GM10847 (cell line): Measurements from ENCODE around the gene GP1BA.

Experiments
- POLR2A ChIP-seq: IDR thresholded peaks from 2 replicates; pipeline ENCODE4 v1.6.1; 2011; ENCODE audit not compliant: insufficient read length; ENCODE audit errors: extremely low read depth

Gene GP1BA

DNA sequence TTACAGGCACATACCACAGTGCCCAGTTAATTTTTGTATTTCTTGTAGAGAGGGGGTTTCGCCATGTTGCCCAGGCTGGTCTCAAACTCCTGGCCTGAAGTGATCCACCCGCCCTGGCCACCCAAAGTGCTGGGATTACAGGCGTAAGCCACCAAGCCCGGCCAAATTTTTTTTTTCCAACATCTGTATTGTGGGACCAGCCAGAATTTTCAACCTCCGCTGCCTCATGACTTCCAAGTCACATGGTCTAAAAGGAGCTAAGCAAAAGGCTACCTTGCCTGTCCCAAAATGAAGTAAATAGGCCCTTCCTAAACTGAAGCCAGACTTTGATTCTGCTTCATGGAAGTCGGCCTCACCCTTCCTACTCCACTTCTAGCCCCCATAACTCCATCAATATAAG, 39.7 kb downstream of the GP1BA start:
- TF ChIP-seq POLR2A = no peak

DNA sequence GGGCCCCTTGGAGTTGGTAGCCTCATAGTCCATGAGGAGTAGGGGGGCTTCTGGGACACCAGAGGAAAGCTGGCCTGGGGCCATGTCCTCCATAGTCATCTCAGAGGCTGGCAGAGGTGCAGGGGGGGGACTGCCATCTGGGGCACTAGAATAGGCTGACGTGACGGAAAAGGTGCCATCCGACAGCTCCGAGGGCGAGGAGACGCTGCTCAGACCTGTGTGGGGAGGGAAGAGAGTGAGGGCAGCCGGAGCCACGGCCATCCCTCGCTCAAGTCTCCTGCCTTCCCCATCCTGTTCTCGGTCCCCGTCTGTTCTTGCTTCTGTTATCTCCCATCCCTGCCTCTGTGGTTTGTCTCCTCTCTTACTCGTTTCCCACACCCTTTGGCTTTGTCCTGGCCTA, 40.2 kb downstream of the GP1BA start:
- TF ChIP-seq POLR2A = no peak

DNA sequence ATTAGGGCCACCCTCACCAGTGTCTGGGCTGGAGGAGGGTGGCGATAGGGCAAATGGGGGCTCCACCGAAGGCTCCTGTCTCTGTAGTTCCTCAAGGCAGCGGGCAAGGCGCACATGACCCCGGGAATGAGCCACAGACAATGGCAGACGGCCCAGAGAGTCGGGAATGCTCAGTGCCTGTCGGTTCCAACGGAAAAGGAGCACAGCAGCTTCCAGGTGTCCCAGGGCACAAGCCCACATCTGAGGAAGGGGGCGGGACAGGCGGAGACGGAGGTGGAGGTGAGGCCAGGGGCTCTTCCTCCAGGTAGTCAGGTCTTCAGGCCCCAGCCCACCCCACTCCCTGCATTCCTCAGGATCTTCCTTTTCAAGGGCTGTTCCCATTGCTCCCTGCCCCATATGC, 40.7 kb downstream of the GP1BA start:
- no peak for TF ChIP-seq POLR2A

DNA sequence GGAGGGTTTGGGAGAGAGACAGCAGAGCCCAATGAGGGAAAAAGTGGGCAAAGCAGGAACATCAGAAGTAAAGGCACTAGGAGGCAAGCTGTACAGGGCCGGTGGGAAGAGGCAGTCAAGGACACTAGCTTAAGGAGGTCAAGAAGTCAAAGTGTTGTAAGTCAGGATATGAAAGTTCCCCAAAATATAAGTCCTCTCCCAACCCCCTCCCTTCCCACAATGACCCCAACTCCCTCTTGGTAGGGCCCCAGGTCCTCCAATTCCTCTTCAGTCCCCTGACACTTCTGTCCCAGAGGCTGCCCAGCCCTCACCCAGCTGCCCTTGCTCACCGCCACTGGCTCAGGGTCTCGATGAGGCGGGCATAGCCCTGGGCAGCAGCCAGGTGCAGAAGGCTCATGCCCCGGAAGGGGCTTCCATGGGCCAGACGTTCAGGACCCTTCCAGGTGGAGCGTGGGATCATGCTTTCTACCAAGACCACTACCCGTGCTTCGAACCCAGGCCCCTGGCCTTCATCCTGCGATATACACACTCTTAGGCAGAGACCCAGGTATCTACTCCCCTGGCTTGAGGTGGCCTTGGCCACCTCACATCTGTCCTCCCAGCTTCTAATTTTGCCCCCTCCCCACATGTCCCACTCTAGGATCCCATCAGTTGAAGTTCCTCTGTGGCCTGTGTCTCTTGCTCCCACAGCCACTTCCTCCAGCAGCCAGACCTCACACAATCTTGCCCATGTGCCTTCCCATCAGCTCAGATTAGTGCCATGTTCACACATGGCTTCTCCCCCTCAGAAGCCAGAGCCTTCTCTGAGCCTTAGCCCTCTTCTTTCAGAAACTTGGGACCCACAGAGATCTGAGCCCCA, 41.4 kb downstream of the GP1BA start:
- TF ChIP-seq POLR2A = no peak

DNA sequence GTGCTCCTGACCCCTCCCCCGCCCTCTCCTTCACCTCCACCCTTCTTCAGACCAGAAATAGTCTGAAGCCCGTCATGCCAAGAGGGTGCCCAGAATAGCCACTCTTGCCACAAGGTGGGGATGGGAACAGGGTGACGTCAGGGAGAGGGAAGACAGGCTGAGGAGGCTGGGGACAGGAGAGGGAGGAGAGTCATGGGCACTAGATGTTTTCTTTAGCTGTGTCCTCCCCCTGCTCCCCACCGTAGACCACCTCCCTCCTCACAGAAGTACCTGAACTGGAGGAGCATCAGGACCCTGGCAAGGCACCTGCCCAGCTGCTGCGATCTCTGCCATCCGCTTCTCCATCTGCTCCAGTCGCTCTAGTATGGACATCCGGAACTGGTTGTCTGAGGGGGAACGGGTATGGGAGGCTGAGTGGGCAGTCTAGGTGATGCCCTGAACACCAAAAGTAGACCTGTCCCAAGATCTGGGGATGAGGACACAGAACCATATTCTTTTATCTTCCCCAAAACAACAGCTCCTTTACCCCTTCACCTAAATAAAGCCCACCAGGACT, 42.1 kb downstream of the GP1BA start:
- TF ChIP-seq POLR2A = no peak

DNA sequence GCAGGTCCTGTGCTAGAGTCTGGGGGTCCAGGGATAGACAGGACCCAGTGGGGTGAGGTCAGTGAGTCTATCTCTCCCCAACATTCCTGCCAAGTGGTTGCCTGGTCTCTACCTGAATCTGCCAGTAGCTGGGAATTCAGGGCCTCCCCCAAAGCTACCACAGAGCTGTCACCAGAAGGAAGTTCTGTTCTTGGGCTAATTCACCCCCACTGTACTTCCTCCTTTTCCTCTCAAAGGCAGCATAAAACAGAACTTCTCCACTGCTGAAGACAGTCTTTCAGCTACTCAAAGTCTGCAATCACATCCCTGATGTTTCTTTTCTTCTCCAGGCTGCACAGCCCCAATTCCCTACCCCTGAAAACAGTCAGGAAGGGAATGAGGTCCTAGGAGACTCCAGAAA, 46.6 kb downstream of the GP1BA start:
- no peak for TF ChIP-seq POLR2A

DNA sequence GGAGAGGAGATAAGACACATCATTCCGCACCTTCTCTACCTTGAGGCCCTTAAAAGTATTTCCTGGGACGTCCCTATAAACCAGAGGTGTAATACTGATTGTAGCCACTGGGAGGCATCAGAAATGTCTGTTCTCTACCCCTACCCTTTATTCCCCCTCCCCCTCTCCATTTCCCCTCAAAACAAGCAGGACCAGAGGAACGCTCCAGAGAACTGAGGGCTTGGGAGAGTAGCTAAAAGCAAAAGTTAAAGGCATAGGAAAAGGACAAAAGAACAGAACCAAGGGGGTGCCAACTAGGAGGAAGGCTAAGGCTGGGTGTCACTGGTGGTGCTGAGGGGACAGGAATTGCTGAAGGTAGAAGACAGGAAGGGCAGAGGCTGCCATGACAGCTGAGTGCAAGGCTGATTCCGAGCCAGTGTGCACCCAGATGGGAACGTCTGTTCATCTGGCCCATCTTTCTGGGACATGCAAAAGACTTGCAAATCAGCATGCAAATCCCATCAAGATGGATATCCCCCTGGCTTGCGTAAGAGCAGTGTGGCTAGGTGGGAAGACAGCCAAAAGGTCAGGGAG, 48.7 kb downstream of the GP1BA start:
- TF ChIP-seq POLR2A = no peak

DNA sequence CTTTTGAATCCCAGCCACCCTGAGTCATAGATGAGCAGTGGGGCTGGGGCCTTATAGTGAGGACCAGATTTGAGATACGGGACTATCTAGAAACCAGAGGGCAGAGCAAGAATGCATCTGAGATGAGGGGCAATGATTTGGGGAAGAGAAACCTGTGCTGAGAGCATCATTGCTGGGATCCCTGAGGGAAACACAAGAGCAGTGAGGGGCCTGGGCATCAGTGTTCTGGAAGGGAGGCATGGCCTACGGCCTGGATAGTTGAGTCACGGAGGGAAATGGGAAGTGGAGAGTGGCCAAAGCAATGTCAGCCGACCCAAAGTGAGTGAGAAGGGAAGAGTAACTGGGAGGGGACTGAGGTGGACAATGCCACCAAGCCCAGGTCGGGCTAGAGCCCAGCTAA, 50.2 kb downstream of the GP1BA start:
- TF ChIP-seq POLR2A = no peak
